Karpas-422 (cell line): ENCODE measurements around the gene NPY. TPM values are rescaled to one million over a fixed set of nuclear protein-coding genes. Genes with fewer than 3 reads are reported as not detected.

Experiments
- DNase-seq: peaks from one replicate; pipeline ENCODE4 v3.0.0-alpha.2; 2015
- H2AFZ ChIP-seq: fragments of 200-600 bp; sonication (generic); 2 replicates; pipeline ENCODE4 v1.6.1; 2014; ENCODE audit warnings: antibody characterized with exemption, low read length, mixed read lengths
- H3K27ac ChIP-seq: fragments of 200-600 bp; sonication (generic); 2 replicates; pipeline ENCODE4 v1.5.1; 2014; ENCODE audit warnings: mild to moderate bottlenecking, low read length, moderate library complexity
- H3K27me3 ChIP-seq: fragments of 200-600 bp; sonication (generic); 2 replicates; pipeline ENCODE4 v1.6.1; 2014; ENCODE audit warnings: low read length, mixed read lengths
- H3K36me3 ChIP-seq: fragments of 200-600 bp; sonication (generic); 2 replicates; pipeline ENCODE4 v1.6.1; 2014; ENCODE audit warnings: low read length, mixed read lengths; ENCODE audit not compliant: insufficient read depth
- H3K4me1 ChIP-seq: fragments of 200-600 bp; sonication (generic); 2 replicates; pipeline ENCODE4 v1.6.1; 2014; ENCODE audit warnings: mild to moderate bottlenecking, low read length, mixed read lengths
- H3K4me2 ChIP-seq: fragments of 200-600 bp; sonication (generic); 2 replicates; pipeline ENCODE4 v1.6.1; 2014; ENCODE audit warnings: low read length, low read depth, mild to moderate bottlenecking; ENCODE audit not compliant: poor library complexity, severe bottlenecking
- H3K4me3 ChIP-seq: fragments of 200-600 bp; sonication (generic); 2 replicates; pipeline ENCODE4 v1.5.1; 2014; ENCODE audit warnings: mild to moderate bottlenecking, antibody characterized with exemption, low read length, mixed read lengths
- H3K79me2 ChIP-seq: fragments of 200-600 bp; sonication (generic); 2 replicates; pipeline ENCODE4 v1.6.1; 2014; ENCODE audit warnings: mild to moderate bottlenecking, low read length, mixed read lengths
- H3K9ac ChIP-seq: fragments of 200-600 bp; sonication (generic); 2 replicates; pipeline ENCODE4 v1.6.0; 2014; ENCODE audit warnings: low read length
- H3K9me2 ChIP-seq: fragments of 200-600 bp; sonication (generic), shearing (Covaris generic); replicated peaks from 2 replicates; pipeline ENCODE4 v1.6.0; 2014; ENCODE audit warnings: mild to moderate bottlenecking, low read length, moderate library complexity; ENCODE audit not compliant: insufficient read depth
- H3K9me3 ChIP-seq: fragments of 300-700, 200-600 bp; sonication (generic); 2 replicates; pipeline ENCODE4 v1.6.1; 2014; ENCODE audit warnings: low read length, mixed read lengths
- H4K20me1 ChIP-seq: fragments of 200-600 bp; sonication (generic); 2 replicates; pipeline ENCODE4 v1.6.1; 2014; ENCODE audit warnings: mild to moderate bottlenecking, antibody characterized with exemption, low read length, low read depth; ENCODE audit not compliant: insufficient read depth
- total RNA-seq: library from RNA; depleted of rRNA; stranded (reverse); fragments of >200 nt; shearing (Covaris generic); gene quantifications from 2 replicates; pipeline ENCODE4 v1.2.3, GENCODE V29; 2014; ENCODE audit warnings: low replicate concordance

The NPY gene
- total RNA-seq, 1 experiment from 2014 or later = not detected

GRCh38 chr7:24298696-24299095, 14.7 kb downstream of the NPY start:
- H2AFZ ChIP-seq = no peak overlapping the region
- no peaks in the 10 kb centered on the region; the same call in 1 of the 2 replicates for H3K4me1 ChIP-seq
- no peaks in the 10 kb centered on the region for H3K79me2 ChIP-seq

GRCh38 chr7:24299192-24299591, 15.2 kb downstream of the NPY start:
- Histone ChIP-seq H3K9me3 (no peaks in the 10 kb centered on the region), H3K4me3 (no peak overlapping the region), H3K79me2 (no peaks in the 10 kb centered on the region), H3K4me2 (no peak overlapping the region), H3K36me3 (no peaks in the 10 kb centered on the region), H3K4me1 (peaks cover 1% of the 10 kb centered on the region), H3K27ac (no peak overlapping the region), H3K9ac (no peak overlapping the region), H4K20me1 (no peaks in the 10 kb centered on the region), H2AFZ (no peak overlapping the region), H3K9me2 (no peaks in the 10 kb centered on the region), H3K27me3 (no peaks in the 10 kb centered on the region)
- no peak for DNase-seq

More at GRCh38 chr7:24298696-24299095, 14.7 kb downstream of the NPY start:
- Histone ChIP-seq H3K9me2 (no peaks in the 10 kb centered on the region), H3K4me3 (no peak overlapping the region), H3K27ac (no peak overlapping the region), H3K36me3 (no peaks in the 10 kb centered on the region), H3K9me3 (no peaks in the 10 kb centered on the region), H4K20me1 (no peaks in the 10 kb centered on the region), H3K9ac (no peak overlapping the region), H3K27me3 (no peaks in the 10 kb centered on the region), H3K4me2 (no peak overlapping the region)
- no peak for DNase-seq

- no peak overlapping the region for H3K27ac ChIP-seq
- no peaks in the 10 kb centered on the region for H3K79me2 ChIP-seq
- no peaks in the 10 kb centered on the region for H3K9me2 ChIP-seq
- H3K36me3 ChIP-seq = no peaks in the 10 kb centered on the region
- peaks cover 12% of the 10 kb centered on the region for H3K4me1 ChIP-seq
- no peak overlapping the region for H3K4me2 ChIP-seq
- no peak overlapping the region for H2AFZ ChIP-seq
- no peaks in the 10 kb centered on the region for H3K27me3 ChIP-seq
- no peak overlapping the region for H3K4me3 ChIP-seq
- H3K9ac ChIP-seq = no peak overlapping the region
- H3K9me3 ChIP-seq = no peaks in the 10 kb centered on the region
- H4K20me1 ChIP-seq = no peaks in the 10 kb centered on the region
- no peak for DNase-seq
Observed at GRCh38 chr7:24301703-24302102, 17.7 kb downstream of the NPY start.

- Histone ChIP-seq H2AFZ (no peak overlapping the region), H3K27me3 (no peaks in the 10 kb centered on the region), H3K4me3 (no peak overlapping the region), H3K4me2 (no peak overlapping the region), H3K36me3 (no peaks in the 10 kb centered on the region), H3K79me2 (no peaks in the 10 kb centered on the region), H3K27ac (no peak overlapping the region), H4K20me1 (no peaks in the 10 kb centered on the region), H3K9ac (no peak overlapping the region), H3K9me2 (no peaks in the 10 kb centered on the region), H3K9me3 (no peaks in the 10 kb centered on the region), H3K4me1 (peaks cover 12% of the 10 kb centered on the region)
- DNase-seq = peak; percentile 72
Observed at GRCh38 chr7:24304494-24305095, 20.6 kb downstream of the NPY start.

- Histone ChIP-seq H3K27ac (no peak overlapping the region), H3K4me1 (peaks cover 12% of the 10 kb centered on the region), H2AFZ (no peak overlapping the region), H3K9me3 (no peaks in the 10 kb centered on the region), H3K79me2 (no peaks in the 10 kb centered on the region), H3K4me2 (no peak overlapping the region), H3K9me2 (no peaks in the 10 kb centered on the region), H3K36me3 (no peaks in the 10 kb centered on the region), H3K27me3 (no peaks in the 10 kb centered on the region), H3K4me3 (no peak overlapping the region), H4K20me1 (no peaks in the 10 kb centered on the region), H3K9ac (no peak overlapping the region)
- no peak for DNase-seq
Observed at GRCh38 chr7:24307326-24307725, 23.3 kb downstream of the NPY start.

- H3K4me3 ChIP-seq = no peak overlapping the region
- H3K79me2 ChIP-seq = no peaks in the 10 kb centered on the region
- no peaks in the 10 kb centered on the region for H4K20me1 ChIP-seq
- no peaks in the 10 kb centered on the region for H3K36me3 ChIP-seq
- H3K27me3 ChIP-seq = no peaks in the 10 kb centered on the region
- H3K4me2 ChIP-seq = no peak overlapping the region
- H3K9ac ChIP-seq = no peak overlapping the region
- no peak for DNase-seq
- H2AFZ ChIP-seq = no peak overlapping the region
- no peaks in the 10 kb centered on the region for H3K4me1 ChIP-seq
- no peaks in the 10 kb centered on the region for H3K9me2 ChIP-seq
- H3K27ac ChIP-seq = no peak overlapping the region
- H3K9me3 ChIP-seq = no peaks in the 10 kb centered on the region
Observed at GRCh38 chr7:24312588-24312987, 28.6 kb downstream of the NPY start.

- Histone ChIP-seq H3K9ac (no peak overlapping the region), H3K4me3 (no peak overlapping the region), H2AFZ (no peak overlapping the region), H3K9me3 (no peaks in the 10 kb centered on the region), H3K27ac (no peak overlapping the region), H3K36me3 (no peaks in the 10 kb centered on the region), H3K4me1 (no peaks in the 10 kb centered on the region), H4K20me1 (no peaks in the 10 kb centered on the region), H3K27me3 (no peaks in the 10 kb centered on the region), H3K79me2 (no peaks in the 10 kb centered on the region), H3K9me2 (no peaks in the 10 kb centered on the region), H3K4me2 (no peak overlapping the region)
- no peak for DNase-seq
Observed at GRCh38 chr7:24313777-24314176, 29.8 kb downstream of the NPY start.

GRCh38 chr7:24316340-24316739, 32.4 kb downstream of the NPY start:
- H3K9me3 ChIP-seq = no peaks in the 10 kb centered on the region

More at GRCh38 chr7:24316340-24316739, 32.4 kb downstream of the NPY start:
- no peaks in the 10 kb centered on the region for H3K79me2 ChIP-seq
- H3K9me2 ChIP-seq = no peaks in the 10 kb centered on the region
- no peaks in the 10 kb centered on the region for H4K20me1 ChIP-seq
- H2AFZ ChIP-seq = no peak overlapping the region
- no peaks in the 10 kb centered on the region for H3K27me3 ChIP-seq
- H3K36me3 ChIP-seq = no peaks in the 10 kb centered on the region
- no peak overlapping the region for H3K4me2 ChIP-seq
- no peak overlapping the region for H3K9ac ChIP-seq
- no peak overlapping the region for H3K27ac ChIP-seq
- H3K4me1 ChIP-seq = no peaks in the 10 kb centered on the region
- H3K4me3 ChIP-seq = no peak overlapping the region
- DNase-seq = no peak
